Measurements from ENCODE around the gene SLC51A. TPM values are rescaled to one million over a fixed set of nuclear protein-coding genes. Genes with fewer than 3 reads are reported as not detected.
"Not testable (repeated sequence)": the region's sequence is repeated elsewhere in the genome, so short reads cannot be mapped to it uniquely, and the experiment has no call there.

Gene SLC51A
- total RNA-seq (2014; rRNA removed; shearing (Covaris generic)), result not detected in 2 replicates

DNA sequence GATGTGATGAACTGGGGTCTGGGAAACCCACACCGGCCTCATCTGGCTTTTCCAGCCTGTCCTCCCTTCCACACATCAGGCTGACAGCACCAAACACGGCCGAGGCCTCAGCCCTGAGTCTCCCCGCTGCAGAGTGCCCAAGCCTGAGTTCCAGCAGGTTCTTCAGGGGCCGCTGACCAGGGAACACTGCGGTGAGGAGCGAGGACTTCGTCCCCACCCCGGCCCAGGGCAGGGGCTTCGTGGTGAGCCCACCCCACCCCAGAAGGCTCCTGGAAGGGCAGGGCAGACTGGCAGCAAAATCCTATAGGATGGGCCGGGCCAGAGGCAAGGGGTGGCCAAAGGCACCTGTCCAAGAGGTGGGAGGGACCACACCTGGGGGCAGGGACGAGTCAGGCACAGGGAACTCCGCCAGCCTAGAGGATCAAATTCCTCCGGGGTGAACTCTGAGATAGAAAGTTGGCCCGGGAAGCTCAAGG, at the start of gene SLC51A:
Gene SLC51A, plus strand, starts transcription at position 446 of the 476 bp plus-strand sequence. CDS start 179 bp downstream, outside the sequence.
- DNase-seq (ENCODE audit: low spot score), result no peak

GRCh38 chr3:196166741-196167140, 49.6 kb upstream of the SLC51A start:
- no peak for DNase-seq (ENCODE audit: low spot score)

DNA sequence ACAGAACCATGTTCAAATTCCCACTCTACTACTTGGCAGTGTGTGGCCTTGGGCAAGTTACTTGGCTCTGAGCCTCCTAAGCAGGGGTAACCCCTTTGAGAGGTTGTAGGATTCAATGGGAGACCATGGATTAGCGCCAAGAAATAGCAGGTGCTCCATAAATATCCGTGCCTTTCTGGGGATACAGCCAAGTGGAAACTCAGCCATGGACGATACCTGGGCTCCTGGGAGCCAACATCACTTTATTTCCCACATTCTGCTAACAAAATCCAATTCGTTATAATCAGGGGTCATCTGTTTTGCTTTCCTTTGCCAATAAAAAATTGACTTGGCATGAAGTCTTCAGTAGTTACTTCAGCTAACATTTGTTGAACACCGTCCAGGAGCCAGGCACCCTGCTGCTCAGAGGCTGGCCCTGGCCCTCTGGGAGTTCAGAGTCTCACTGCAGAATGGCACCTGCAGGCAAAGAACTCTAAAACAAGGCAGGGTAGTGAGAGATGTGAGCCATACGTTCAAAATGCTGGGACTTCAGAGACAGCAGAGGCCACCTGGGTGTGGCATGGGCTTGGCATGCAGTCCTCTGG, 47.4 kb upstream of the SLC51A start:
- no peak for DNase-seq (ENCODE audit: low spot score)

DNA sequence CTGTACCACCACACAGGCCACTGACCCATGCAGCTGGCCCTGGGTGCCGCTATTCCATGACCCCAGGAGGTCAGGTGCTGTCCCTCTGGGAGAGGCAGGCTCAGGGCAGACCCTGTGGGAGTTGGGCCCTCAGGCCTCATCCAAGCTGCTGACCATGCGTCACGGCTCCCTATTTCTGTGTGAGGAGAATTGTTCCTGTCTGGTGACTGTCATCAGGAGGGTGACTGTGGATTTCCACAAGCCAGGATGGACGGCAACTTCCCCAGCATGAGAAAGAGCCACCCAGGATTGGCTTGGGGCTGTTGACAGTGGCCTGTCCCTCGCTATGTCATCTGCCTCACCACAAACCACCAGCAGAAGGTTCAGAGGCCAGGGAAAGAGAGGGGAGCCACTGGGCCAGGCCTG, 46.5 kb upstream of the SLC51A start:
- no peak for DNase-seq (ENCODE audit: low spot score)

- not testable (repeated sequence) for DNase-seq (ENCODE audit: low spot score)
These were observed 46.0 kb upstream of the SLC51A start for GRCh38 chr3:196170296-196170695.

DNA sequence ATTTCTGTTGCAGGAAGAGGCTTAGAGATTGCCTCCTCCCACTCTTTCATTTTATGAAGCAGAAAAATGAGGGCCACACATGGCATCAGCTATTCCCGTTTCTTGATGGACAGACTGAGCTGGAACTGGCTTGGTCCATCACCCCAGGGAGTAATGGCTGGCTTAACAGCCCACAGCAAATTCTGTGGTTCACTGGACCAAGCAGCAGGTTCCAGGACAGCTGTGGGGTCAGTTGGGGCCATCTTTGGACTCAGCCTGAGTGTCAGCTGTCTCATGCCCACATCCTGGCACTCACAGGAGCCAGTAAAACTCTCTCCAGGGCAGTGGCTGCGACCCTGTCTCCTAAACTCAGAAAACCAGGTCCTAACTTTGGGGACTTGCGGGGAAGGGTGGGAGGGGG, 41.7 kb upstream of the SLC51A start:
- DNase-seq (ENCODE audit: low spot score), result no peak

DNA sequence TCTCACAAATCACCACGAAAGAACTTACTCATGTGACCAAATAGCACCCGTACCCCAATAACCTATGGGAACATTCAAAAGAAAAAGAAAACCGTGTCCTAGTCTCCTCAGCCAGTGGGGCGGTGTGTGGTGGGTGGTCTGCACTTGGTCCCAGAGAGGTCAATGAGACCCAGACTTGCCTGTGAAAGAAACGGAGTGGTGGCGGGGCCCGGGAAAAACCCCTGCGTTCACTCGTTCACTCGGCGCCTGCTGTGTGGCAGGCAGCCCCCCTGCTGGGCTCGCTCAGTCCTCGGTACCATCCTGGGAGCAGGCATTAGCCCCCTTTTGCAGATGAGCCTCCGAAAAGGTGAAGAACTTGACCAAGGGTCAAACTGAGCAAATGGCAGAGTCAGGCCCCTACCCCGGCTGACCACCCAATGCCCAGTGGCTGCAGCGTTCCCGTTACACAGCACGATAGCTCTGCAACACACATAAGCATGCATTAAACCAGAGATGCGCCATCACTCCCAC, 41.2 kb upstream of the SLC51A start:
- DNase-seq (ENCODE audit: low spot score), result no peak

GRCh38 chr3:196175722-196176121, 40.6 kb upstream of the SLC51A start:
- DNase-seq (ENCODE audit: low spot score), result no peak

DNA sequence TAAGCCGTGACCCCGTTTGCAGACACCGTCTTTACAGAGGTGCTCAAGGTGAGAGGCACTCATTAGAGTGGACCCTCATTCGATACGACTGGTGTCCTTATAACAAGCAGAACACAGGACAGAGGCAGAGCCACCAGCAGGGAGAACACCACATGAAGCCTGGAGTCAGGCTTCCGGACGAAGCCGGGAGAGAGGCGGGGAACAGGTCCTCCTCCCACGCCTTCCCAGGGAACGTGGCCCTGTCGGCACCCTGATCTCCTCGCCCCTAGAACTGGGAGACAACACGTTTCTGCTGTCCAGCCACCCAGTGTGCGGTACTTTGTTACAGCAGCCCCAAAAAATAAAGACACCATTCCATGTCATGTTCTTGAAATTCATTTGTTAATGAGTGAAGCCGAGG, 38.8 kb upstream of the SLC51A start:
- DNase-seq (ENCODE audit: low spot score), result no peak

- DNase-seq (ENCODE audit: low spot score), result no peak
These were observed 38.4 kb upstream of the SLC51A start for GRCh38 chr3:196177967-196178366.

DNA sequence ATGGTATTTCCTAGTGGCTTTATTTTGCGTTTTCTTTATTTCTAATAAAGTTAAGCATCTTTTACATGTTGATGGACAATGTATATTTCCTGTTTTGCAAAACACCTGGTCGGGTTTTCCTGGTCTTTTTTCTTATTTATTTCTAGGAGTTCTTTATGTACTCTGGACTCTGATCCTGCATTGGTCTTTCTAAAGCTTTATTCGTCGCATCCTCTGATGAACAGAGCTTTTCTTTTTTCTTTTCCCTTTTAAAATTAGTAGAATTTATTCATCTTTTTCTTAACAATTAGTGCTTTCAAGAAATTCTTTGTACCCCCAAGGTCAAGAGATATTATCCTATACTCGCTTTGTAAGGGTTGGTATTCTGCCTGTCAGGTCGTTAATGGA, 37.3 kb upstream of the SLC51A start:
- DNase-seq (ENCODE audit: low spot score), result no peak

- no peak for DNase-seq (ENCODE audit: low spot score)
These were observed 36.7 kb upstream of the SLC51A start for GRCh38 chr3:196179380-196180308.

- DNase-seq (ENCODE audit: low spot score), result no peak
These were observed 36.0 kb upstream of the SLC51A start for GRCh38 chr3:196180346-196180745.

DNA sequence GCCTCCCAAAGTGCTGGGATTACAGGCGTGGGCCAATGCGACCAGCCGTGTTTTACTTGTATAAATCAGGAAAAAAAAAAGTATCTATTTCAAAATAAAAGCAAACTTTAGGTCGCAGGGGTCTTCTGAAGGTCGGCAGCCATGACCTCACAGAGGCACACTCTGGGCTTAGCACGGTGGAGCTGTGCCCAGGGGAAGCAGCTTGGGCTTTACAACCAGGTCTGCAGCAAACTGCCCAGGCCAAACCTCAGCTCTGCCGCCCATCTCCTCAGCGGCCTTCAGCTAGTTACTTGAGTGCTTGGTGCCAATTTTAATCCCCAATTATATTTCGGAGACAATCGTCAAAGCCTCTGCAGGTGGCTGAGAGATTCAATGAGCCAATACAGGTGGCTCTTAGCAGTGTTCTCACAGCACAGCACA, 35.2 kb upstream of the SLC51A start:
- no peak for DNase-seq (ENCODE audit: low spot score)

GRCh38 chr3:196184169-196184432, 32.2 kb upstream of the SLC51A start:
- DNase-seq (ENCODE audit: low spot score), result not testable (repeated sequence)

DNA sequence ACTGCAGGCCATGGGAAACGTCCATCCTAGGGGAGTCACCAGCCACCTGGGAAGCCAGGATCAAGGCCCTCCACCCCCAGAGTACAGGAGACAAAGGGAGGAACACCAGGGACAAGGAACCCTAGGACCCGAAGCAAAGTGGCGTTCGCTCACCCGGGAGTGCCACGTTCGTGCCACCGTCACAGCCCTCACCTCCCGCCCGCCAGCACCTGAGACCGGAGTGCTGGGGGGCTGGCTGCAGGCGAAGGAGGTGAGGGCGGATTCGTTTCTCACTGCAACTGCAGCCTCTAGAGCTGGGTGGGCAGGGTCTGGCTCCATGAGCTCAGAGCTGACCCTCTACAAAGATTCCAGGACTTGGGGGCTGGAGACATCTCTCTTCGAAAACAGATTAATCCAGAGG, 31.5 kb upstream of the SLC51A start:
- no peak for DNase-seq (ENCODE audit: low spot score)

DNA sequence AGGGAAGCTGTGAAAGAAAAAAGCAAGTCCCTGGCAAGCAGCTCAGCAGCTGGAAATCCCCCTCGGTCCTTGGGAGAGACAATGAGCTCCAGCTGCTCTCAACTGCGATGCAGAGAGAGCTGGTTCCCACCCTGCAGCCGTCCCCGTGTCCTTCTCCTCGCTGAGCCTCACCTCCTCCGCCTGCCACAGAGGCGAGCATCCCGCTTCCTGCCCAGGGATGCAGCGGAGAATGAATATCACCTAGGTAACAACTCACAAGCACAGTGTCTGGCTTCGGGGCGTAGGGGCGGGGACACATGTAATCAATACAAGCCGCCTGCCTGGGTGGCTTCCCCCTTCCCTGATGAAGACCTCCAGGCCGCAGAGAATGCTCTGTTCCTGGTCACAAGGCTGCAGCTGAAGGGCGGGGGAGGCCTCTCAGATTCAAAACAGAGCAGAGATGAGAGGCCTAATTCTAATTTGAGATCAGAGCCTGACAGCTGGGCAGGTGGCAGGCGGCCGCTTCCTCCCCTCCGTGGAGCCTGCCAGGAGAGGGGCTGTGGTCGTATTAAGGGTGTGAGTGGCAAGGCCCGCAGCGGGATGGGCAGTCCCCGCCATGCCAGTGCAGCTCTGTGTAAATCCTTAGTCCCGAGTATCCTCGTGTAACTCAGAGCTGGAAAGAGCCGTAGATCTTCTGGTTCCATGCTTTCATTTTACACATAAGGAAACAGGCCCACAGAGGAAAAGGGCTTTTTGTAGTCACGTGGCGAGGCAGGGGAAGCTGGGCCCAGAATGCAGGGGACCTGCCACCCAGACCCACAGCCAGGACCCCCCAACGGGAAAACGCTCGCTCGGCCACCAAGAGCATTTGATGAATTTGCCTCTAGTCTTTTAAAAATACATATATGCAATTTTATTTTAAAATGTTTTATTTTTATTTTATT, 29.4 kb upstream of the SLC51A start:
- no peak for DNase-seq (ENCODE audit: low spot score)

GRCh38 chr3:196189566-196190347, 26.6 kb upstream of the SLC51A start:
- DNase-seq (ENCODE audit: low spot score), result no peak

GRCh38 chr3:196192036-196192523, 24.3 kb upstream of the SLC51A start:
- DNase-seq (ENCODE audit: low spot score), result no peak

DNA sequence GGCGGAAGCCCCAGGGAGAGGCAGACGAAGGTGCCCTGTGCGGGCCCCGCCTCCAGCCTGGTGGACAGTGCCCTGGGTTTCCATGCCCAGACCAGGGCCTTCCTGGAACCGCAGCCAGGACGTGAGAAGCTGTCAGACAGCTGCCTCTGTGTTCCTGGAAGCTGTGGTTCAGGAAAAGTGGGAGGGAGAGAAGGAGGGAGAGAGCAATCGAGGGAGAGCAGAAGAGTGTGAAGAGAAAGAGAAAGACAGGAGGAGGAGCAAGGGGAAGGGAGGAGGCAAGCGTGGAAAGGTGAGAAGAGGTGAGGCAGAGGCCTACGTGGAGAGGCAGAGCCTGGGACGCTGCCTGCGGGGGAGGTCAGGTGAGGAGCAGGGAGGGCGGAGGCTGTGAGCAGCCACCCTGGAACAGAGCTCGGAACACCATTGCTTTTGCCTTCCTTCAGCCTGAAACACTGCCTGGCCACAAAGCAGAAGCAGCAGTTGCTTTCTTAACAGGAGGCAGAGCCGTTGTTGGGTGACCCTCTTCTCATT, 23.7 kb upstream of the SLC51A start:
- DNase-seq (ENCODE audit: low spot score), result no peak

All from H4 (cell line).